Neural cell (in vitro differentiated cells): ENCODE data around the gene PF4V1.

Experiments used
- RAD21 ChIP-seq: fragments of 450-650 bp; conservative IDR thresholded peaks from 2 replicates; pipeline ENCODE4 v1.6.1; 2014; ENCODE audit warnings: antibody characterized with exemption, mild to moderate bottlenecking, moderate library complexity
- SMC3 ChIP-seq: fragments of 450-650 bp; conservative IDR thresholded peaks from 2 replicates; pipeline ENCODE4 v1.6.1; 2014; ENCODE audit warnings: antibody characterized with exemption, mild to moderate bottlenecking, moderate library complexity; ENCODE audit not compliant: poor library complexity
- TF ChIP-seq, protein P1 (sequence below): fragments of 450-650 bp; IDR thresholded peaks from 2 replicates; pipeline ENCODE4 v1.5.1; 2014; ENCODE audit warnings: antibody characterized with exemption, mild to moderate bottlenecking, moderate library complexity; ENCODE audit not compliant: poor library complexity, severe bottlenecking
- TF ChIP-seq, protein P2 (sequence below): IDR thresholded peaks from 2 replicates; pipeline ENCODE4 v1.6.1; 2012; ENCODE audit warnings: borderline replicate concordance

DNA sequence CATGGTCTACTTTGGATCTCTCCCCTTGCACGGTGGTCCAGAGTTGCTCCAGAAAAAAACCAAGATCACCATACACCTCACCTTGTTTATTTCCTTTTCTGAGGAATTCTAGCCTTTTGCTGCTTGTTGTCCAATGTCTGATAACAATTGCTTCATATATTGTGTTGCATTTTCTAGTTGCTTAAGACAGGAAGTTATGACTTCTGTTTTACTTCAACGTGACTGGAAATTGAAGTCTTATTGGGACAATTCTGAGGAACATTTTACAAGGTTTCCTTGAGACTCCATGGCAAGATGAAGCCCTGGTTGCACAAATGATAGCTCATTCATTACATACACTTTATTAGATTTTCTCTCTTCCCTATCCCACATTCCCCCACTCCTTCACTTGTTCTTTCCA, 21.3 kb downstream of the PF4V1 start:
- TF ChIP-seq, protein P1, sequence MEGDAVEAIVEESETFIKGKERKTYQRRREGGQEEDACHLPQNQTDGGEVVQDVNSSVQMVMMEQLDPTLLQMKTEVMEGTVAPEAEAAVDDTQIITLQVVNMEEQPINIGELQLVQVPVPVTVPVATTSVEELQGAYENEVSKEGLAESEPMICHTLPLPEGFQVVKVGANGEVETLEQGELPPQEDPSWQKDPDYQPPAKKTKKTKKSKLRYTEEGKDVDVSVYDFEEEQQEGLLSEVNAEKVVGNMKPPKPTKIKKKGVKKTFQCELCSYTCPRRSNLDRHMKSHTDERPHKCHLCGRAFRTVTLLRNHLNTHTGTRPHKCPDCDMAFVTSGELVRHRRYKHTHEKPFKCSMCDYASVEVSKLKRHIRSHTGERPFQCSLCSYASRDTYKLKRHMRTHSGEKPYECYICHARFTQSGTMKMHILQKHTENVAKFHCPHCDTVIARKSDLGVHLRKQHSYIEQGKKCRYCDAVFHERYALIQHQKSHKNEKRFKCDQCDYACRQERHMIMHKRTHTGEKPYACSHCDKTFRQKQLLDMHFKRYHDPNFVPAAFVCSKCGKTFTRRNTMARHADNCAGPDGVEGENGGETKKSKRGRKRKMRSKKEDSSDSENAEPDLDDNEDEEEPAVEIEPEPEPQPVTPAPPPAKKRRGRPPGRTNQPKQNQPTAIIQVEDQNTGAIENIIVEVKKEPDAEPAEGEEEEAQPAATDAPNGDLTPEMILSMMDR = no peak
- TF ChIP-seq SMC3 (no peak), RAD21 (no peak)
- TF ChIP-seq, protein P2, sequence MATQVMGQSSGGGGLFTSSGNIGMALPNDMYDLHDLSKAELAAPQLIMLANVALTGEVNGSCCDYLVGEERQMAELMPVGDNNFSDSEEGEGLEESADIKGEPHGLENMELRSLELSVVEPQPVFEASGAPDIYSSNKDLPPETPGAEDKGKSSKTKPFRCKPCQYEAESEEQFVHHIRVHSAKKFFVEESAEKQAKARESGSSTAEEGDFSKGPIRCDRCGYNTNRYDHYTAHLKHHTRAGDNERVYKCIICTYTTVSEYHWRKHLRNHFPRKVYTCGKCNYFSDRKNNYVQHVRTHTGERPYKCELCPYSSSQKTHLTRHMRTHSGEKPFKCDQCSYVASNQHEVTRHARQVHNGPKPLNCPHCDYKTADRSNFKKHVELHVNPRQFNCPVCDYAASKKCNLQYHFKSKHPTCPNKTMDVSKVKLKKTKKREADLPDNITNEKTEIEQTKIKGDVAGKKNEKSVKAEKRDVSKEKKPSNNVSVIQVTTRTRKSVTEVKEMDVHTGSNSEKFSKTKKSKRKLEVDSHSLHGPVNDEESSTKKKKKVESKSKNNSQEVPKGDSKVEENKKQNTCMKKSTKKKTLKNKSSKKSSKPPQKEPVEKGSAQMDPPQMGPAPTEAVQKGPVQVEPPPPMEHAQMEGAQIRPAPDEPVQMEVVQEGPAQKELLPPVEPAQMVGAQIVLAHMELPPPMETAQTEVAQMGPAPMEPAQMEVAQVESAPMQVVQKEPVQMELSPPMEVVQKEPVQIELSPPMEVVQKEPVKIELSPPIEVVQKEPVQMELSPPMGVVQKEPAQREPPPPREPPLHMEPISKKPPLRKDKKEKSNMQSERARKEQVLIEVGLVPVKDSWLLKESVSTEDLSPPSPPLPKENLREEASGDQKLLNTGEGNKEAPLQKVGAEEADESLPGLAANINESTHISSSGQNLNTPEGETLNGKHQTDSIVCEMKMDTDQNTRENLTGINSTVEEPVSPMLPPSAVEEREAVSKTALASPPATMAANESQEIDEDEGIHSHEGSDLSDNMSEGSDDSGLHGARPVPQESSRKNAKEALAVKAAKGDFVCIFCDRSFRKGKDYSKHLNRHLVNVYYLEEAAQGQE = no peak
